Astrocyte (in vitro differentiated cells and primary cell): ENCODE results near the gene SND1. TPM values are rescaled to one million over a fixed set of nuclear protein-coding genes. Genes with fewer than 3 reads are reported as not detected.

Experiments used
- DNase-seq: peaks from one replicate; pipeline ENCODE4 v3.0.0-alpha.2; 2010; ENCODE audit warnings: low read depth
- FAIRE-seq: peaks from 2 replicates; lab custom pipeline; 2011; peaks lifted over from hg19 to GRCh38; lab: Jason Lieb, UNC
- H2AFZ ChIP-seq: 2 replicates; pipeline ENCODE4 v1.6.0; 2012; ENCODE audit warnings: low read depth, low read length, inconsistent platforms
- H3K27ac ChIP-seq: 2 replicates; pipeline ENCODE4 v1.5.1; 2011; ENCODE audit warnings: low read depth, low read length, inconsistent platforms
- H3K27me3 ChIP-seq: 2 replicates; pipeline ENCODE4 v1.6.0; 2011; ENCODE audit warnings: low read length, inconsistent platforms; ENCODE audit not compliant: insufficient read depth
- H3K36me3 ChIP-seq: 2 replicates; pipeline ENCODE4 v1.5.1; 2011; ENCODE audit warnings: low read length, inconsistent platforms; ENCODE audit not compliant: insufficient read depth
- H3K4me1 ChIP-seq: 2 replicates; pipeline ENCODE4 v1.5.1; 2011; ENCODE audit warnings: low read length, inconsistent platforms; ENCODE audit not compliant: insufficient read depth
- H3K4me2 ChIP-seq: 2 replicates; pipeline ENCODE4 v1.6.0; 2012; ENCODE audit warnings: low read length, inconsistent platforms
- H3K4me3 ChIP-seq: 2 replicates; pipeline ENCODE4 v1.5.1; 2011; ENCODE audit warnings: low read depth, mild to moderate bottlenecking, low read length, inconsistent platforms; ENCODE audit not compliant: insufficient read depth
- H3K79me2 ChIP-seq: 2 replicates; pipeline ENCODE4 v1.6.0; 2012; ENCODE audit warnings: mild to moderate bottlenecking, low read length, inconsistent platforms; ENCODE audit not compliant: insufficient read depth
- H3K9ac ChIP-seq: 2 replicates; pipeline ENCODE4 v1.6.0; 2012; ENCODE audit warnings: mild to moderate bottlenecking, low read length, inconsistent platforms
- H3K9me3 ChIP-seq: 2 replicates; pipeline ENCODE4 v1.5.1; 2012; ENCODE audit warnings: low read depth, mild to moderate bottlenecking, low read length, inconsistent platforms; ENCODE audit not compliant: insufficient read depth
- H4K20me1 ChIP-seq: 2 replicates; pipeline ENCODE4 v1.6.0; 2012; ENCODE audit warnings: low read length, inconsistent platforms; ENCODE audit not compliant: insufficient read depth
- H3K27ac Mint-ChIP-seq: one replicate; pipeline ENCODE4 v1.8.0; 2021; ENCODE audit warnings: mild to moderate bottlenecking, mixed read lengths; ENCODE audit not compliant: unreplicated experiment
- H3K27me3 Mint-ChIP-seq: one replicate; pipeline ENCODE4 v1.8.0; 2021; ENCODE audit warnings: low read depth, mixed read lengths; ENCODE audit not compliant: unreplicated experiment
- H3K36me3 Mint-ChIP-seq: one replicate; pipeline ENCODE4 v1.8.0; 2021; ENCODE audit warnings: low read depth, mixed read lengths; ENCODE audit not compliant: unreplicated experiment
- H3K4me1 Mint-ChIP-seq: one replicate; pipeline ENCODE4 v1.8.0; 2021; ENCODE audit warnings: low read depth, mixed read lengths; ENCODE audit not compliant: unreplicated experiment
- H3K4me3 Mint-ChIP-seq: one replicate; pipeline ENCODE4 v1.8.0; 2021; ENCODE audit warnings: mild to moderate bottlenecking, moderate library complexity, mixed read lengths; ENCODE audit not compliant: unreplicated experiment
- H3K9me3 Mint-ChIP-seq: one replicate; pipeline ENCODE4 v1.8.0; 2021; ENCODE audit warnings: mild to moderate bottlenecking, mixed read lengths; ENCODE audit not compliant: unreplicated experiment
- EZH2 ChIP-seq: IDR thresholded peaks from 2 replicates; pipeline ENCODE4 v1.6.1; 2012; ENCODE audit warnings: mild to moderate bottlenecking, low read length, inconsistent platforms; ENCODE audit not compliant: insufficient read depth
- total RNA-seq: library from RNA; stranded (reverse); gene quantifications from 2 replicates; pipeline ENCODE4 v1.2.1, GENCODE V29; 2021
- TF ChIP-seq, protein P1 (sequence below): IDR thresholded peaks from 2 replicates; pipeline ENCODE4 v1.5.1; 2011; ENCODE audit warnings: low read depth, mild to moderate bottlenecking, inconsistent platforms, low read length, moderate library complexity; ENCODE audit not compliant: insufficient read depth

The SND1 gene
- total RNA-seq, 1 donor from 2014 or later = 267 TPM

DNA sequence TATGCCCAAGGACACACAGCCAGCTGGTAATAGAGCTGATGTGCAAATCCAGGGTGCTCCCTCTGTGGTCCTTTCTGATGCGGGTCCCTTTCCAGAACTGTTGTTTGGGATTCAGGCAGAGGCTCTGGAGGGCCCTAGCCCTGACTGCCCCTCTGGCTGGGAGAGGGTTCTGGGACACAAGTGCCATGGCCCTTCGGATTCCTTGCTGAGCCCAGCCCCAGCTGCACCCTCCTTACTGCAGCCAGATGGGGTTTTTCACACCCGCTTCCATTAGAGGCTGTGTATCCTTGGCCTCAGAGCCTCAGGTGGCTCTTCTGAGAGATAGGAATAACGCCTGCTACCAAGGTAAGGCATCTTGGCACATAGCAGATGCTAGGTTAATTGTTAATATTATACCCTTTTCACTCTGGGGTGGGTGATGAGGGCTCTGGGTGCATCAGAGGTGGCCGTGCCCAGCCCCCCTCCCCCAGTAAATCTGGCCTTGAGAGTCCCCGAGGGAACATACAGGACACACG, 469.0 kb downstream of the SND1 start:
- FAIRE-seq (no peak), DNase-seq (no peak)
- Mint-ChIP-seq H3K27me3 (peaks cover 30% of the 10 kb centered on the region), H3K9me3 (peaks cover 2% of the 10 kb centered on the region), H3K4me1 (peaks cover 3% of the 10 kb centered on the region), H3K36me3 (peaks cover 3% of the 10 kb centered on the region), H3K4me3 (no peak overlapping the region), H3K27ac (no peak overlapping the region)
- no peak overlapping the region for H3K4me3 ChIP-seq
- H3K27ac ChIP-seq = no peak overlapping the region
- no peaks in the 10 kb centered on the region for H3K9me3 ChIP-seq
- H4K20me1 ChIP-seq = no peaks in the 10 kb centered on the region
- TF ChIP-seq, protein P1, sequence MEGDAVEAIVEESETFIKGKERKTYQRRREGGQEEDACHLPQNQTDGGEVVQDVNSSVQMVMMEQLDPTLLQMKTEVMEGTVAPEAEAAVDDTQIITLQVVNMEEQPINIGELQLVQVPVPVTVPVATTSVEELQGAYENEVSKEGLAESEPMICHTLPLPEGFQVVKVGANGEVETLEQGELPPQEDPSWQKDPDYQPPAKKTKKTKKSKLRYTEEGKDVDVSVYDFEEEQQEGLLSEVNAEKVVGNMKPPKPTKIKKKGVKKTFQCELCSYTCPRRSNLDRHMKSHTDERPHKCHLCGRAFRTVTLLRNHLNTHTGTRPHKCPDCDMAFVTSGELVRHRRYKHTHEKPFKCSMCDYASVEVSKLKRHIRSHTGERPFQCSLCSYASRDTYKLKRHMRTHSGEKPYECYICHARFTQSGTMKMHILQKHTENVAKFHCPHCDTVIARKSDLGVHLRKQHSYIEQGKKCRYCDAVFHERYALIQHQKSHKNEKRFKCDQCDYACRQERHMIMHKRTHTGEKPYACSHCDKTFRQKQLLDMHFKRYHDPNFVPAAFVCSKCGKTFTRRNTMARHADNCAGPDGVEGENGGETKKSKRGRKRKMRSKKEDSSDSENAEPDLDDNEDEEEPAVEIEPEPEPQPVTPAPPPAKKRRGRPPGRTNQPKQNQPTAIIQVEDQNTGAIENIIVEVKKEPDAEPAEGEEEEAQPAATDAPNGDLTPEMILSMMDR = no peak
- TF ChIP-seq EZH2 = no peak
- H3K9ac ChIP-seq = no peak overlapping the region
- H3K4me1 ChIP-seq = no peaks in the 10 kb centered on the region
- no peak overlapping the region for H2AFZ ChIP-seq
- H3K4me2 ChIP-seq = no peak overlapping the region
- no peaks in the 10 kb centered on the region for H3K36me3 ChIP-seq
- peaks cover 7% of the 10 kb centered on the region for H3K27me3 ChIP-seq
- no peaks in the 10 kb centered on the region for H3K79me2 ChIP-seq

DNA sequence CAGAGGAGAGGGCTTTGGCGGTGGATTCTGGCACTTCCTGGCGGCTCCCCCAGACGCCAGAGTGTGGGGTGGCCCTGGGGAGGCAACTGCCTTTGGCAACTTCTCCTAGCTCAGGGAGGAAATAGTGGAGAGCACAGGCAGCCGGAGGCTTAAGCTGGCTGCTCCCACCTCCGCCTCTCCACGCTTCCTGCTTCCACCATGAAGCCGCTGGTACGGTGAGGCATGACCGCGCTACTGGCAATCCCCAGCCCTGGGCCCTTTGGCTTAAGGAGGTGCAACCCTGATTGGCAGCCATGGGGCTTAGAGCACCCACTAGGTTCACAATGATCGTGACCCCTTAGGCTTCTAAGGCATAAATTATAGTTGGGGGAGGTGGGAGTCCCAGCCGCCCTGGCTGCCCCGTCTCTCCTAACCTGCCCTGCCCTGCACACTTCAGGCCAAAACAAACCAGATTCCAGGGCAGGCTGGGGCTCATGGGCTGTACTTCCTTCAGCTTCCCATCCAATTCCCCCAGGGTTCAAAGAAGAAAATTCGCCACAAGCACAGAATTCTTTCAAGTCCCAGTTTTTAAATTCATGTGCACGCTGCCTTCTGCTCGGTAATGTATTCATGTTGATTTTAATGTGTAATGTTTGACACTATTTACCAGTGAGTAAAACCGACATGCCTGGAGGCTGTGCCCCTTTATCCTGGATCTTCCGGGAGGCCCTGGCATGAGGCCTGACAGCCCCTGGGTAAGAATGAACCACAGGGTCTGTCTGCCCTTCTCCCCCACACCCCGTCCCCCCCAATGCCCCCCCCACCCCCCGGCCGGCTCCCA, 469.9 kb downstream of the SND1 start:
- no peaks in the 10 kb centered on the region for H3K9me3 Mint-ChIP-seq
- H3K4me1 Mint-ChIP-seq = peaks cover 2% of the 10 kb centered on the region
- no peaks in the 10 kb centered on the region for H3K36me3 ChIP-seq
- H3K36me3 Mint-ChIP-seq = peaks cover 3% of the 10 kb centered on the region
- no peak overlapping the region for H3K4me3 ChIP-seq
- no peaks in the 10 kb centered on the region for H3K9me3 ChIP-seq
- DNase-seq = no peak
- no peak overlapping the region for H3K9ac ChIP-seq
- H3K4me1 ChIP-seq = no peaks in the 10 kb centered on the region
- no peak overlapping the region for H2AFZ ChIP-seq
- H3K4me3 Mint-ChIP-seq = no peak overlapping the region
- FAIRE-seq = no peak
- no peak overlapping the region for H3K4me2 ChIP-seq
- peaks cover 27% of the 10 kb centered on the region for H3K27me3 Mint-ChIP-seq
- TF ChIP-seq, protein P1 = no peak
- TF ChIP-seq EZH2 = no peak
- no peaks in the 10 kb centered on the region for H4K20me1 ChIP-seq
- no peak overlapping the region for H3K27ac ChIP-seq
- peaks cover 7% of the 10 kb centered on the region for H3K27me3 ChIP-seq
- no peak overlapping the region for H3K27ac Mint-ChIP-seq
- H3K79me2 ChIP-seq = no peaks in the 10 kb centered on the region
